Measurements from ENCODE around the gene FZD10.

- no peak for TF ChIP-seq CTCF (IDR thresholded peaks at IDR 0.05)
- TF ChIP-seq TCF7L2 (IDR thresholded peaks at IDR 0.05; ENCODE audit: low read depth, low read length) = no peak
- TF ChIP-seq, protein P1, sequence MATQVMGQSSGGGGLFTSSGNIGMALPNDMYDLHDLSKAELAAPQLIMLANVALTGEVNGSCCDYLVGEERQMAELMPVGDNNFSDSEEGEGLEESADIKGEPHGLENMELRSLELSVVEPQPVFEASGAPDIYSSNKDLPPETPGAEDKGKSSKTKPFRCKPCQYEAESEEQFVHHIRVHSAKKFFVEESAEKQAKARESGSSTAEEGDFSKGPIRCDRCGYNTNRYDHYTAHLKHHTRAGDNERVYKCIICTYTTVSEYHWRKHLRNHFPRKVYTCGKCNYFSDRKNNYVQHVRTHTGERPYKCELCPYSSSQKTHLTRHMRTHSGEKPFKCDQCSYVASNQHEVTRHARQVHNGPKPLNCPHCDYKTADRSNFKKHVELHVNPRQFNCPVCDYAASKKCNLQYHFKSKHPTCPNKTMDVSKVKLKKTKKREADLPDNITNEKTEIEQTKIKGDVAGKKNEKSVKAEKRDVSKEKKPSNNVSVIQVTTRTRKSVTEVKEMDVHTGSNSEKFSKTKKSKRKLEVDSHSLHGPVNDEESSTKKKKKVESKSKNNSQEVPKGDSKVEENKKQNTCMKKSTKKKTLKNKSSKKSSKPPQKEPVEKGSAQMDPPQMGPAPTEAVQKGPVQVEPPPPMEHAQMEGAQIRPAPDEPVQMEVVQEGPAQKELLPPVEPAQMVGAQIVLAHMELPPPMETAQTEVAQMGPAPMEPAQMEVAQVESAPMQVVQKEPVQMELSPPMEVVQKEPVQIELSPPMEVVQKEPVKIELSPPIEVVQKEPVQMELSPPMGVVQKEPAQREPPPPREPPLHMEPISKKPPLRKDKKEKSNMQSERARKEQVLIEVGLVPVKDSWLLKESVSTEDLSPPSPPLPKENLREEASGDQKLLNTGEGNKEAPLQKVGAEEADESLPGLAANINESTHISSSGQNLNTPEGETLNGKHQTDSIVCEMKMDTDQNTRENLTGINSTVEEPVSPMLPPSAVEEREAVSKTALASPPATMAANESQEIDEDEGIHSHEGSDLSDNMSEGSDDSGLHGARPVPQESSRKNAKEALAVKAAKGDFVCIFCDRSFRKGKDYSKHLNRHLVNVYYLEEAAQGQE (IDR thresholded peaks at IDR 0.05; ENCODE audit: insufficient read depth in 1 of 2, low read depth in 2 of 2, low read length in 1 of 2) = no peak
- no peak for TF ChIP-seq POLR2AphosphoS5 (IDR thresholded peaks at IDR 0.05; ENCODE audit: low read depth, low read length)
- TF ChIP-seq SIN3A (IDR thresholded peaks at IDR 0.05; ENCODE audit: borderline replicate concordance, insufficient read depth, low read depth, low read length) = no peak
These were observed 1.5 kb upstream of the FZD10 start for GRCh38 chr12:130160711-130161231.
